GM23338 (cell line): ENCODE data around the gene TRMT11. TPM values are rescaled to one million over a fixed set of nuclear protein-coding genes. Genes with fewer than 3 reads are reported as not detected.

Experiments used
- ATAC-seq: fragments of 200-7000 bp; cut with Tn5 transposase; 3 replicates; pipeline ENCODE4 v1.9.1; 2020
- DNase-seq: peaks from one replicate; pipeline ENCODE4 v3.0.0-alpha.2; 2015; ENCODE audit warnings: low spot score
- H2AFZ ChIP-seq: fragments of 200-600 bp; sonication (generic); 2 replicates; pipeline ENCODE4 v1.8.0; 2016; ENCODE audit warnings: antibody characterized with exemption, mild to moderate bottlenecking, moderate library complexity
- H3F3A ChIP-seq: fragments of 200-600 bp; sonication (generic); replicated peaks from 2 replicates; pipeline ENCODE4 v1.8.0; 2017; ENCODE audit warnings: antibody characterized with exemption, mixed run types, low read depth
- H3K27ac ChIP-seq: fragments of 200-600 bp; sonication (generic); 2 replicates; pipeline ENCODE4 v1.6.1; 2016; ENCODE audit warnings: low read depth
- H3K27me3 ChIP-seq: fragments of 200-600 bp; sonication (generic); 2 replicates; pipeline ENCODE4 v1.8.0; 2016; ENCODE audit warnings: mild to moderate bottlenecking, mixed run types, moderate library complexity; ENCODE audit not compliant: insufficient read depth
- H3K36me3 ChIP-seq: fragments of 200-600 bp; sonication (generic); 2 replicates; pipeline ENCODE4 v1.8.0; 2016; ENCODE audit warnings: mild to moderate bottlenecking; ENCODE audit not compliant: insufficient read depth
- H3K4me1 ChIP-seq: fragments of 200-600 bp; sonication (generic); 2 replicates; pipeline ENCODE4 v1.8.0; 2016; ENCODE audit warnings: mild to moderate bottlenecking, moderate library complexity; ENCODE audit not compliant: insufficient read depth
- H3K4me2 ChIP-seq: fragments of 200-600 bp; sonication (generic); 2 replicates; pipeline ENCODE4 v1.7.1; 2017; ENCODE audit warnings: mixed run types
- H3K4me3 ChIP-seq: fragments of 200-600 bp; sonication (generic); 2 replicates; pipeline ENCODE4 v1.6.1; 2016; ENCODE audit warnings: mixed run types
- H3K79me2 ChIP-seq: fragments of 200-600 bp; sonication (generic); replicated peaks from 2 replicates; pipeline ENCODE4 v1.8.0; 2017; ENCODE audit warnings: mild to moderate bottlenecking; ENCODE audit not compliant: insufficient read depth
- H3K9me2 ChIP-seq: fragments of 200-600 bp; sonication (generic); 2 replicates; pipeline ENCODE4 v1.8.0; 2017; ENCODE audit not compliant: insufficient read depth
- H4K20me1 ChIP-seq: fragments of 200-600 bp; sonication (generic); replicated peaks from 2 replicates; pipeline ENCODE4 v1.8.0; 2017; ENCODE audit warnings: mild to moderate bottlenecking; ENCODE audit not compliant: insufficient read depth
- H3K27ac Mint-ChIP-seq: 2 replicates; pipeline ENCODE4 v1.8.0; 2020; ENCODE audit warnings: inconsistent platforms, mild to moderate bottlenecking, moderate library complexity, mixed read lengths
- H3K27me3 Mint-ChIP-seq: 3 replicates; pipeline ENCODE4 v1.8.0; 2022; ENCODE audit warnings: low read depth, mild to moderate bottlenecking, moderate library complexity, mixed read lengths, inconsistent platforms; ENCODE audit not compliant: insufficient read depth, poor library complexity
- H3K36me3 Mint-ChIP-seq: 3 replicates; pipeline ENCODE4 v1.8.0; 2021; ENCODE audit warnings: low read depth, mild to moderate bottlenecking, inconsistent platforms, moderate library complexity, mixed read lengths
- H3K4me1 Mint-ChIP-seq: 3 replicates; pipeline ENCODE4 v1.8.0; 2020; ENCODE audit warnings: mild to moderate bottlenecking, inconsistent platforms, mixed read lengths
- H3K4me3 Mint-ChIP-seq: 3 replicates; pipeline ENCODE4 v1.8.0; 2021; ENCODE audit warnings: moderate library complexity, mild to moderate bottlenecking, inconsistent platforms, mixed read lengths
- H3K9me3 Mint-ChIP-seq: 3 replicates; pipeline ENCODE4 v1.8.0; 2020; ENCODE audit warnings: moderate library complexity, mild to moderate bottlenecking, inconsistent platforms, mixed read lengths
- CREB1 ChIP-seq: fragments of 250-450 bp; sonication (Bioruptor Pico); IDR thresholded peaks from 2 replicates; pipeline ENCODE4 v1.5.0; 2020; ENCODE audit warnings: low read depth, mild to moderate bottlenecking, moderate library complexity
- CTCF ChIP-seq, 2 experiments: fragments of 200-600 bp in 1 of 2; sonication (generic) in 1 of 2; conservative IDR thresholded peaks; 2 replicates each; pipeline versions ENCODE4 v1.5.1 to v1.6.1; 2016 to 2017; ENCODE audit warnings: antibody characterized with exemption in 2 of 2, low read depth in 2 of 2, mild to moderate bottlenecking in 2 of 2, moderate library complexity in 1 of 2
- ETS1 ChIP-seq: IDR thresholded peaks from 2 replicates; pipeline ENCODE4 v1.6.1; 2016; ENCODE audit warnings: antibody characterized with exemption
- EZH2 ChIP-seq: fragments of 200-600 bp; sonication (generic); IDR thresholded peaks from one replicate; pipeline ENCODE4 v1.8.0; 2017; ENCODE audit warnings: antibody characterized with exemption, mild to moderate bottlenecking, low read depth; ENCODE audit not compliant: unreplicated experiment
- EZH2phosphoT487 ChIP-seq: fragments of 200-600 bp; sonication (generic); IDR thresholded peaks from one replicate; pipeline ENCODE4 v1.8.1; 2018; ENCODE audit warnings: antibody characterized with exemption; ENCODE audit not compliant: unreplicated experiment
- JUNB ChIP-seq: IDR thresholded peaks from one replicate; pipeline ENCODE4 v1.6.1; 2016; ENCODE audit warnings: antibody characterized with exemption; ENCODE audit not compliant: unreplicated experiment
- NANOG ChIP-seq: IDR thresholded peaks from 2 replicates; pipeline ENCODE4 v1.6.1; 2016; ENCODE audit warnings: antibody characterized with exemption, borderline replicate concordance
- POLR2AphosphoS5 ChIP-seq: IDR thresholded peaks from 2 replicates; pipeline ENCODE4 v1.6.1; 2016; ENCODE audit warnings: antibody characterized with exemption, low read depth
- REST ChIP-seq: IDR thresholded peaks from one replicate; pipeline ENCODE4 v1.6.1; 2018; ENCODE audit warnings: antibody characterized with exemption; ENCODE audit not compliant: unreplicated experiment
- STAT1 ChIP-seq: IDR thresholded peaks from one replicate; pipeline ENCODE4 v1.6.1; 2016; ENCODE audit warnings: antibody characterized with exemption; ENCODE audit not compliant: unreplicated experiment
- ZNF114 ChIP-seq: fragments of 250-450 bp; sonication (Bioruptor Pico); IDR thresholded peaks from 2 replicates; pipeline ENCODE4 v1.5.0; 2020; ENCODE audit warnings: mild to moderate bottlenecking, moderate library complexity
- ZNF331 ChIP-seq: fragments of 250-450 bp; sonication (Bioruptor Pico); IDR thresholded peaks from 2 replicates; pipeline ENCODE4 v1.5.0; 2020; ENCODE audit warnings: low read depth, mild to moderate bottlenecking, moderate library complexity
- ZNF462 ChIP-seq: fragments of 250-450 bp; sonication (Bioruptor Pico); IDR thresholded peaks from 2 replicates; pipeline ENCODE4 v1.5.0; 2020; ENCODE audit warnings: mild to moderate bottlenecking, moderate library complexity
- polyA plus RNA-seq: library from polyadenylated mRNA; unstranded; fragments of >200 nt; fragmentation: Nextera tagmentation; extraction: Ambion mirVana; gene quantifications from 2 replicates; pipeline ENCODE4 v1.2.1, GENCODE V29; 2016
- total RNA-seq: library from RNA; depleted of rRNA; stranded (reverse); fragments of >200 nt; shearing (Covaris generic); gene quantifications from 2 replicates; pipeline ENCODE4 v1.2.3, GENCODE V29; 2014

The TRMT11 gene
- total and polyA plus RNA-seq, 2 experiments from 2014 or later, result 49.5 to 50.9 TPM

- DNase-seq (no peak), ATAC-seq (no peak)
- TF ChIP-seq EZH2phosphoT487 (no peak), CREB1 (CRISPR knock-in tag) (no peak), EZH2 (no peak), REST (no peak), STAT1 (no peak), NANOG (no peak), ETS1 (no peak), POLR2AphosphoS5 (no peak), ZNF462 (CRISPR knock-in tag) (no peak), CTCF (conservative IDR thresholded peaks at IDR 0.05; ENCODE audit: low read depth in 2 of 2) (no peak), ZNF331 (CRISPR knock-in tag) (no peak), JUNB (no peak), ZNF114 (CRISPR knock-in tag) (no peak)
- H3K36me3 Mint-ChIP-seq, result peaks cover 46% of the 10 kb centered on the region
- H3K27ac Mint-ChIP-seq, result no peak overlapping the region
- H4K20me1 ChIP-seq, result no peaks in the 10 kb centered on the region; the same call in 1 of the 2 replicates
- H3K4me3 ChIP-seq, result no peak overlapping the region
- no peak overlapping the region for H3K4me2 ChIP-seq
- no peak overlapping the region for H2AFZ ChIP-seq
- peaks cover 1% of the 10 kb centered on the region; the same call in 1 of the 2 replicates for H3K79me2 ChIP-seq
- no peak overlapping the region for H3K27ac ChIP-seq
- no peaks in the 10 kb centered on the region for H3K27me3 Mint-ChIP-seq
- no peak overlapping the region for H3K4me3 Mint-ChIP-seq
- H3K4me1 ChIP-seq, result no peaks in the 10 kb centered on the region
- H3K9me3 Mint-ChIP-seq, result peaks cover 5% of the 10 kb centered on the region; the same call in 2 of the 3 replicates
- H3K4me1 Mint-ChIP-seq, result peaks cover 4% of the 10 kb centered on the region; the same call in 1 of the 3 replicates
- H3K27me3 ChIP-seq, result no peaks in the 10 kb centered on the region
- peaks cover 4% of the 10 kb centered on the region; the same call in 1 of the 2 replicates for H3K36me3 ChIP-seq
- H3F3A ChIP-seq, result no peaks in the 10 kb centered on the region
- no peaks in the 10 kb centered on the region for H3K9me2 ChIP-seq
Measured at GRCh38 chr6:126039284-126039683, 52.9 kb downstream of the TRMT11 start.
